Measurements from ENCODE around the gene C16orf78.
"Not testable (repeated sequence)": the region's sequence is repeated elsewhere in the genome, so short reads cannot be mapped to it uniquely, and the experiment has no call there.

The C16orf78 gene

DNA sequence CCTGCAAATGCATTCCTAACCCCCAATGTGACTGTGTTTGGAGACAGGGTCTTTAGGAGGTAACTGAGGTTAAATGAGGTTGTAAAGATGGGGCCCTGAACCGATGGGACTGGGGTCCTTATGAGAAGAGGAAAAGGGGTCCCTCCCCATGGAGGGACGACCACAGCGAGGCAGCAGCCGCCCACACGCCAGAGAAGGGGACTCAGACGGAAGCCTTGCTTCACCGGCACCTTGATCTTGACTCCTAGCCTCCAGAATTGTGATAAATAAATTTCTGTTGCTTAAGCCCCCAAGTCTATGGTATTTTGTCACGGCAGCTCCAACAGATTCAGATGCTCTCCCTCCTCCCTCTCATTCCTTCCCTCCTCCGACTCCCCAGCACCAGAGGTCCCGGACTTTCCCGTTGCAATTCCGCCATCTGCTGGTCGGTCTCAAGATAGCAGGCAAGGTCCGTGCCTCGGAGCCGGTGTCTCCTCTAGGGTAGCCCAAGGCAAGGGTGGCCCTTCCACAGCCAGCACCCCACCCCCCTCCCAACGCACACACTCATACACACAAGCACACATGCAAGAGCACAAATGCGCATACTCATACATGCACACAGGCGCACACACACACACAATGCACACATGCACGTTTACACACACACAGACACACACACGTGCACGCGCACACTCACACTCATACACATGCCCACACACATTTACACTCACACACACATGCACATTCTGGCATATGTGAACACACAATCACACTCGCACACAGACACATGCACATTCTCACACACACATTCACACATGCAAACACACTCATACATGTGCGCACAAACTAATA lies 23.1 kb upstream of the C16orf78 start:
- peak; percentile 19 for DNase-seq (ENCODE audit: low spot score)

DNA sequence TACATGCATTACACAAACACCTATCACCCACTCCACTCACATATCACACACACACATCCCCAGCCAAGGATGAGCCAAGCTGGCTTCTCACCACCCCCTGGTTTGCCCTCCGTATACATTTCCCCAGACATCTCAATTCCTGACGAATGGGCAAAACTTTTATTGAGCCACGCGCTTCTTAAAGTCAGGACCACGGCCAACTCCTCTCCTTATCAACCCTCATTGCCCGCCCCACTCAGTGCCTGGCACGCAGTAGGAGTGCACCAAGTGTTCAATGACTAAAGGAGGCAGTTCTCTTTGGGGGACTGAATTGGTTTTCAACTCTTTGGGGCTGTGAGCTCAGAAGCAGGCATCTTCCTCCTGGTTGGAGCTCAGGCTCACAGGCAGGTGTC lies 22.5 kb upstream of the C16orf78 start:
- DNase-seq (ENCODE audit: low spot score) = no peak

GRCh38 chr16:49352892-49353291 lies 20.7 kb upstream of the C16orf78 start:
- no peak for DNase-seq (ENCODE audit: low spot score)

DNA sequence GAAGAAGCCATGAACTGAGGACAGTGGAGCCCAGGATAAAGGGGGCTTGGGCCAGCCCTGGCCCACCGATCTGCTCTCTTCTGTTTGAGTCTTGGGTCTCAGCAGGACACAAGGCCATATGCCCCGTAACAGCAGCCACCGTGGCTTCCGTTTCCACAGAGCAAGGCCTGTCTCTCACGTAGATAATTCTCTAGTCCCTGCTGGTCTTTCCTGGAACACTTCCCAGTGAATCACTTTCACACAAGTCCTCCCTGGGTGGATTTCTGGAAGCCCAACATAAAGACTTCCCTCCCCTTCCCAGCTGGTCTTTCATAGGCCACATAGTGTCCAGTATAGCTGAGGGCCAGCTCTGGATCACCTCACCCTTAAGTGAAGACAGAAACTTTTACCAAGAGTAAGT lies 19.9 kb upstream of the C16orf78 start:
- DNase-seq (ENCODE audit: low spot score) = no peak

DNA sequence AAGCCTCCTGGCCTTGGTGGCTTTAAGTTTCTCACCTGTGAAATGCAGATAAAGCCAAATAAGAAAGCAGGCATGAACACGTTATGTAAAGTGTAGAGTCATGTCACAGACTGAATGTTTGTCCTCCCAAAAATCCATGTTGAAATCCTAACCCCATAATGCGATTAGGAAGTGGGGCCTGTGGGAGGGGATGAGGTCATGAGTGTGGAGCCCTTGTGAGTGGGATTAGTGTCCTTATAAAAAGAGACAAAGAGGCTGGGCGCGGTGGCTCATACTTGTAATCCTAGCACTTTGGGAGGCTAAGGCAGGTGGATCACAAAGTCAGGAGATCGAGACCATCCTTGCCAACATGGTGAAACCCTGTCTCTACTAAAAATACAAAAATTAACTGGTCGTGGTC lies 19.5 kb upstream of the C16orf78 start:
- no peak for DNase-seq (ENCODE audit: low spot score)

GRCh38 chr16:49354991-49355390 lies 18.6 kb upstream of the C16orf78 start:
- DNase-seq (ENCODE audit: low spot score) = no peak

GRCh38 chr16:49355933-49356665 lies 17.5 kb upstream of the C16orf78 start:
- DNase-seq (ENCODE audit: low spot score) = no peak

GRCh38 chr16:49356728-49357488 lies 16.7 kb upstream of the C16orf78 start:
- no peak for DNase-seq (ENCODE audit: low spot score)

DNA sequence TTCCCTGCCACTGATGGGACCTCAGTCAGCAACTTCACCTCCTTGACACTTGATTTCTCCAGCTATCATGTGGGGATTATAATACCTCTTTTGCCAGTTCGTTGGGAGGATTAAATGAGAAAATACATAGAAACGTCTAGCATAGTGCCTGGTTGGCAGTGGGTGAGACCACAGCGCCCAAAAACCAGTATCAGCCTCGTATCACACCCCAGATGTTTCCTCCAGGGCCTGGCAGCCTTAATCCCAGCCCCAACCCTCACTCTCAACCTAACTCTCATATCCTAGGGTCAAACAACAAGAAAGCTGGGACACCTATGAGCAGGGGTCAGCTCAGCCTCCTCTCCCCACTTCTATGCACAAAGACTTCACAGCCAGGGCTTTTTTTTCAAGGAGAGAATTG lies 14.0 kb upstream of the C16orf78 start:
- no peak for DNase-seq (ENCODE audit: low spot score)

DNA sequence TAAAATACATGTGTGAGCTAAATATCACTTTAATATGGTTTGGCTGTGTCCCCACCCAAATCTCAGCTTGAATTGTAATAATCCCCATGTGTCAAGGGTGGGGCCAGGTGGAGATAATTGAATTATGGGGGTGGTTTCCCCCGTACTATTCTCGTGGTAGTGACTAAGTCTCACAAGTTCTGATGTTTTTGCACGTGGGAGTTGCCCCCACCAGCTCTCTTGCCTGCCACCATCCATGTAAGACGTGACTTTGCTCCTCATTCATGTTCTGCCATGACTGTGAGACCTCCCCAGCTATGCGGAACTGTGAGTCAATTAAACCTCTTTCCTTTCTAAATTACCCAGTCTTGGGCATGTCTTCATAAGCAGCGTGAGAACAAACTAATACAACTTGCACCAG lies 11.9 kb upstream of the C16orf78 start:
- not testable (repeated sequence) for DNase-seq (ENCODE audit: low spot score)

DNA sequence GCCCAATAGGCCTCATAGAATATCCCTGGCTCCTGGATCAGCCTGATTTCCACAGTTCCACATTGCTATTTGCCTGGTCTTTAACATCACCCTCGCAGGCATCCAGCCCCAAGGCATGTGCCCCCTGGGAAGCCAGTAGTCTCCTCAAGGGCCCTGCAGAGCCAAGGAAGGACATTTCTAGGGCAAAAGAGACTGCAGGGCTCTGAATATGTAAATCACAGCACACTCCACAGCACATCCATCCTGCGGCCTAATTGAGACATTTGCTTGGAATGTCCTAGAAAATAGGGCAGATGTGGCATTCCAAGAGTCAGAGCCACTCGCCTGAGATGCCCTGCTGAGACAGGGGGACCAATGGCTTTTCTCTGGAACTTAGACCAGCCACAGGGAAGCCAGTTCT lies 11.4 kb upstream of the C16orf78 start:
- no peak for DNase-seq (ENCODE audit: low spot score)

DNA sequence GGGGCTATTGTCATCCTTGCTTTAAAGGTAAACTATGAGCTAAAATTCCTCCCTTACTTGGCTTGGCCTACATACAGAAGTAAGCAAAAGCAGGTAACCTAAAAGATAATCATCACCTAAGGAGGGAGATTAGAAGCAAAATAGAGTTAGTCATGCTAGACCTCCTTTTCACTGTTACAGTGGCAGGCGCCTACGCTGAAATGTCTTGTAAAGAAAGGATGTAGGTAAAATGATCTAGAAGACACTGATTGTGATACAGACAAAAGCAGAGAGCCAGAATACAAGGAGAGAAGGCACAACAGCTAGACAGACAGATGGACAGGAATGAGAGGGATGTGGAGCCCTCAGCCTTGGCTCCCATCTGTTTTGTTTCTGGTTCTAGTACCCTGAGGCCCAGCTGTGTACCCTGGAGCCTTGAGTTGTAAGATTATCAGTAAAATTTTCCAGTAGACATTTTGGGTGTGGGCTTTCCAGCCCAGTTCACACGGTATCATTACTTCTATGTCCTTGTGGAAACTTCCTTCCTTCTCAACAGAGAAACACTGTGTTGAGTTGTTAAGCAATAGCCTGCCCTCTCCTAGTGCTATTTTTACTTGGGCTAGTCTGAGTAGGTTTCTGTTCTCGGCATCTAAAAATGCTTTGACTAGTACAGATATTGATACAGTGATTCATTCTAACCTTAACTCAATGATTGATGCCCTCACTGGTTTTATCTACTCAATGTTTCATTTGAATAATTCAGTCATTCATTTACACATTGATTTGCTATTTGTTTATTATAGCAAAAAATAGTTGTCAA lies 7.7 kb upstream of the C16orf78 start:
- DNase-seq (ENCODE audit: low spot score) = no peak

- DNase-seq (ENCODE audit: low spot score) = no peak
Measured at GRCh38 chr16:49366669-49367068, 6.9 kb upstream of the C16orf78 start.

- DNase-seq (ENCODE audit: low spot score) = no peak
Measured at GRCh38 chr16:49369651-49370611, 3.7 kb upstream of the C16orf78 start.

- no peak for DNase-seq (ENCODE audit: low spot score)
Measured at GRCh38 chr16:49376206-49376605, 2.6 kb downstream of the C16orf78 start.

- DNase-seq (ENCODE audit: low spot score) = no peak
Measured at GRCh38 chr16:49377196-49377755, 3.7 kb downstream of the C16orf78 start.

- no peak for DNase-seq (ENCODE audit: low spot score)
Measured at GRCh38 chr16:49378238-49378637, 4.6 kb downstream of the C16orf78 start.

DNA sequence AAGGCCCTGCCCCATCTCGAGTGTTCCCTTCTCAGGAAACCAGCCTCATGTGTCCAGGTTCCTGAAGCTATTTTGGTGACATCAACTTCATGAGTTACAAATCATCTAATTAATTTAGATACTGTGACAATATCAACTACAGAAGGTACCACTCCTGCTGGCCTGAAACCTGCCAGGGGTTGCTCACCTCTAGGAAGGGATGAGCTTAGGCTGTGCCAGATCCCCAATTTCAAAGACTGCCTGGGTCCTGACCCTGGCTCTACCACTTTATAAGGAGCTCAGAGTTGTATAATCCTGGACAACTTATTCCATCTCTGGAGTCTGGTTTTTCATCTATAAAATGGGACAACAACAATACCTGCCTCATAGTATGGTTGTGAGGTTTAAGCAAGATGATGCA lies 5.2 kb downstream of the C16orf78 start:
- no peak for DNase-seq (ENCODE audit: low spot score)

- no peak for DNase-seq (ENCODE audit: low spot score)
Measured at GRCh38 chr16:49382916-49383315, 9.3 kb downstream of the C16orf78 start.

DNA sequence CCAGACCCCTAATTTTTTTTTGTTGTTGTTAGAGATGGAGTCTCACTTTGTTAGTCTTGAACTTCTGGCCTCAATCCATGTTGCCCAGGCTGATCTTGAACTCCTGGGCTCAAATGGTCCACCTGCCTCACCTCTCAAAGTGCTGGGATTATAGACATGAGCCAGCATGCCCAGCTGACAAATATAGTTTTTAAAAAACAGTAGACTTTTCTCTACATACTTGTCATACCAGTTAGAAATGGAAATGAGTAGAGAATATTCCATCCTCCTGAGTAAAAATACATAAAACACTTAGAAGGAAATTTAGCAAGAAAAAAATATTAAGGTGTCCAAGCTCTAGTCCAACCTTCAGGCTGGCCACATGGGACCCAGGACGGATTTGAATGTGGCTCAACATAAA lies 21.4 kb downstream of the C16orf78 start:
- no peak for DNase-seq (ENCODE audit: low spot score)
